ENCODE data around the gene CLIP1.

DNA sequence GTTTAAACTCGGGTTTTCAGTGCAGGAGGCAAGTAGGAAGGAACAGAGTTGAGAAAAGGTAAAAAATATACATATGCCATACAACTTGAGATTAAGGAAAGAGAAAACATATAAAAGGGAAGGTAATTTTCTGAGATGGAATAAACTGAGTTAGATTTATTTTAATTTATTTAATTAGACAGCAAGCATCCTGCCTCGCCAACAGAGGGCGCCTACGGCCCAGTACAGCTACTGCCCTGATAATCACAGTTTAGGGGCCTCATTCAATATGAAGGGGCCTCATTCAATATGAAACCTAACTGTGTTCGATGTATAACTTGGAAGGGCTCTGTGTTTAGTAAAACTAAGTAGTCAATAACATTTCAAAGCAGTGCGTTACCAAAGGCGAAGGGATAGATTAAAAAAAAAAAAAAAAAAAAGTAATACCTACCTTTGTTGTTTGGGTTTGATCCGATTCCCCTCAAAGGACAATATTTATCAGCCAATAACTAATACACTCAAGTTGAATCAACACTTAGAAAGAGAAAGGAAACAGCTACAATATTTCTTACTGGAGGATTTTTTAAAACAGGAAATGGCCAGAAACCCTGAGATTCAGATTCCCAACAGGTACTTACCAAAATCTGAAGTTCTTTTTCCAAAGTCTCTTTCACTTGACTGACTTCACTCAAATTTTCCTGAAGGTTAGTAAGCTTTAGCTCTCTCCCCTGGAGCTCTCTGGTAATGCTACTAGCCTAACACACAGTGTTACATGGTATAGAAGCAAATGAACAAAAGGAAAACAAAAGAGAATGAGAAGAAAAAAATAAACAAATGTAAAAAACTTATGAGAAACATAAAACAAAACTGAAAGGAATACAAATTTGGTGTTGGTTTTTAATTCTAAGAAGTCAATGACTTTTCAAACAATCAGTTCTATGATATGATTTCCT, 86.2 kb downstream of the CLIP1 start:
- TF ChIP-seq CTCF (IDR thresholded peaks at IDR 0.05; ENCODE audit: borderline replicate concordance, extremely low read depth, low read length, poor library complexity, severe bottlenecking) (peak; percentile 72), EZH2 (IDR thresholded peaks at IDR 0.05; ENCODE audit: borderline replicate concordance, low read depth, low read length, severe bottlenecking) (no peak)
